ENCODE data around the gene NFKBIL1. TPM values are rescaled to one million over a fixed set of nuclear protein-coding genes. Genes with fewer than 3 reads are reported as not detected.
A peak's percentile ranks its signal among the peaks of the same experiment; 100 is the strongest.

NFKBIL1 gene
- total and polyA plus RNA-seq, 5 experiments from 2014 or later, result 8.4 to 15.2 (median 10.0) TPM

DNA sequence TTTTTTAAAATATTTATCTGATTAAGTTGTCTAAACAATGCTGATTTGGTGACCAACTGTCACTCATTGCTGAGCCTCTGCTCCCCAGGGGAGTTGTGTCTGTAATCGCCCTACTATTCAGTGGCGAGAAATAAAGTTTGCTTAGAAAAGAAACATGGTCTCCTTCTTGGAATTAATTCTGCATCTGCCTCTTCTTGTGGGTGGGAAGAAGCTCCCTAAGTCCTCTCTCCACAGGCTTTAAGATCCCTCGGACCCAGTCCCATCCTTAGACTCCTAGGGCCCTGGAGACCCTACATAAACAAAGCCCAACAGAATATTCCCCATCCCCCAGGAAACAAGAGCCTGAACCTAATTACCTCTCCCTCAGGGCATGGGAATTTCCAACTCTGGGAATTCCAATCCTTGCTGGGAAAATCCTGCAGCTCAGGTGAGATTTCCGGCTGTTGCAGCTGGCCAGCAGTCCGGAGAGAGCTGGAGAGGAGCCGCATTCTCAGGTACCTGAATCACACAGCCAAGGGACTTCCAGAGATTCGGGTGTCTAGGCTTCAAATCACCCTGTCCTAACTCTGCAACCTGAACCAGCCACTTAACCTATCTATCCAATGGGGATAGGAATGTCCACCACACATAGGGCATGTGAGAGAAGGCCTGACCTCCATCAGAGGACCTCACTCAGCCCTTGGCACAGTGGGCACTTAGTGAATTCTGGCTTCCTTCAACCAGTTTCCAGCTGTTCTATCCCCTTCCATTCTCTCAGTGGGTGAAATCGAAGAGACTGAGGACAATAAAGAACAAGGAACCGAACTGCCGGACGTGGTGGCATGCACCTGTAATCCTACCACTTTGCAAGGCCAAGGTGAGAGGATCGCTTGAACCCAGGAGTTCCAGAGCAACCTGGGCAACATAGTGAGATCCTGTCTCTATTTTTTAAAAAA, 31.0 kb downstream of the NFKBIL1 start:
- peaks cover 7 to 12% (median 11%) of the 10 kb centered on the region in 3 donors for H3K36me3 Mint-ChIP-seq

DNA sequence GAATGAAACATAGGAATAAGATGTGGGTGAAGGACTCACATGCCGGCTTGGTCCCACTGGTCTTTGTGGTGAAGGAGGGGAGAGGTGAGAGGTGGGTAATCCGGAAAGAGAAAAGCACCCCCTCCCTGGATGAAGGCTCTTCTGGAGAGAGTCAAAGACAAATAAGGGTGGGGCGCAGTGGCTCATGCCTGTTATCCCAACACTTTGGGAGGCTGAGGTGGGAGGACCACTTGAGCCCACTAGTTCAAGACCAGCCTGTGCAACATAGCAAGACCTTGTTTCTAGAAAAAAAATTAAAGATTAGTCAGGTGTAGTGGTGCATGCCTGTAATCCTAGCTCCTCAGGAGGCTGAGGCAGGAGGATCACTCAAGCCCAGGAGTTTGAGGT, 31.7 kb downstream of the NFKBIL1 start:
- ATAC-seq, result no peak
- Mint-ChIP-seq H3K27me3 (no peaks in the 10 kb centered on the region), H3K27ac (peak overlapping the region; percentile 85 to 100 (median 95)), H3K4me3 (peak overlapping the region in 9 of 10 donors; percentile 56 to 99 (median 98)), H3K9me3 (no peaks in the 10 kb centered on the region), H3K36me3 (peaks cover 7 to 12% (median 11%) of the 10 kb centered on the region in 3 donors), H3K4me1 (peaks cover 34 to 87% (median 76%) of the 10 kb centered on the region in 4 donors)
- POLR2A ChIA-PET, result interaction anchor here (1.2 to 38.0 kb wide), 5 partner anchors 6 to 42 kb away, joined by 3 to 1584 read pairs (median 68); partner anchors contain the start of genes ATP6V1G2, LST1, LTA and LTB
- DNase-seq, result peak in 1 of 10 donors; percentile 24

More for the DNA sequence above, 31.0 kb downstream of the NFKBIL1 start:
- H3K27ac Mint-ChIP-seq, result peak overlapping the region in 9 of 10 donors; percentile 85 to 100 (median 91)
- H3K4me3 Mint-ChIP-seq, result peak overlapping the region in 9 of 10 donors; percentile 6 to 99 (median 76)
- ATAC-seq (no peak), DNase-seq (peak in 1 of 10 donors; percentile 22)
- H3K4me1 Mint-ChIP-seq, result peaks cover 40 to 87% (median 80%) of the 10 kb centered on the region in 4 donors
- no peaks in the 10 kb centered on the region for H3K9me3 Mint-ChIP-seq
- POLR2A ChIA-PET, result interaction anchor here (0.6 to 38.0 kb wide), 6 partner anchors 7 to 394 kb away, joined by 3 to 1584 read pairs (median 36); partner anchors contain the start of genes ATP6V1G2, DXO, LST1 and LTA
- no peaks in the 10 kb centered on the region for H3K27me3 Mint-ChIP-seq

DNA sequence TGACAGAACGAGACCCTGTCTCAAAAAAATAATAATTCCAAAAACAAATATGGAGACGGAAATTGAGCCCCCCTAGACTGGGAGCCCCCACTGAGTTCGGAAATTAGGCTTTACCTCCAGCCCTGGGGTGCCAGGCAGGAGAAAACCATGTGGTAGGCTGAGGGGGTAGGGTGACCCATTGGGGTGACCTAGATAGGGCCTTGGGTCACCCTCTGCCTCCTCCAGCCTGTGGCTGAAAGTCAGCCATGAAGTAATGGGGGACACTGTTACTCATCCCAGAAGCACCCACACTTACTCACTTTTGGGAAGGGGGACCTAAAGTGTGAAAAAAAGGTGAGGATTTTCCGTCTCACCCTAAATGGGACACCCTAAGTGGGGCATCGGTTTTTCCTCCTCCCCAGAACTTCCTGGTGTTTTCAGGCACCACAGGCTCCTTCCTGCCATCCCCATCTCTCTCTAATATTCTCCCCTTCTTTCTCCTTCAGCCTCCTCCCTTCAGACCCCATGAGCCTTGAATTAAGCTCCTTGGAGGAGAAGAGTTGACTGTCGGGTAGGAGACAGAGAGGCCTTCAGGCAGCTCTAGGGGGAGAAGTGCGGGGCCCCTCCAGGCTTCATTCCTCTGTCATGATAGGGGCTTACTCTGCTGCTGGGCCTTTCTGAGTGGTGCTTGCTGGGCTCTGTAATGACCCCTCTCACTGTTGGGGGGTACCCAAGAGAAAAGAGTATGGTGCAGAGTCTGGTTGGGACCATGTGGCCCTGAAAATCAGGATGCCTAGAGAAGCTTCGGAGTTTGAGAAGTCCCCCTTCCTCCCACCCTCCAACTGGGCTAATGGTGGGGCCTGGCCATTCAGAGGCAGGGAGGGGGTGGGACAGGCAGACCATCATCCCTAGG, 32.4 kb downstream of the NFKBIL1 start:
- Mint-ChIP-seq H3K4me1 (peaks cover 31 to 87% (median 74%) of the 10 kb centered on the region in 4 donors), H3K27ac (peak overlapping the region; percentile 92 to 100 (median 98)), H3K36me3 (peaks cover 7 to 12% (median 11%) of the 10 kb centered on the region in 3 donors), H3K4me3 (peak overlapping the region; percentile 97 to 100 (median 99)), H3K27me3 (no peaks in the 10 kb centered on the region), H3K9me3 (no peaks in the 10 kb centered on the region)
- POLR2A ChIA-PET, result interaction anchor here (0.6 to 38.0 kb wide), 13 partner anchors 6 to 250 kb away, joined by 3 to 1584 read pairs (median 26); partner anchors contain the start of genes ATP6V1G2, BAG6, C6orf47 and DDX39B
- DNase-seq, result peak in 1 of 10 donors; percentile 55
- no peak for ATAC-seq

DNA sequence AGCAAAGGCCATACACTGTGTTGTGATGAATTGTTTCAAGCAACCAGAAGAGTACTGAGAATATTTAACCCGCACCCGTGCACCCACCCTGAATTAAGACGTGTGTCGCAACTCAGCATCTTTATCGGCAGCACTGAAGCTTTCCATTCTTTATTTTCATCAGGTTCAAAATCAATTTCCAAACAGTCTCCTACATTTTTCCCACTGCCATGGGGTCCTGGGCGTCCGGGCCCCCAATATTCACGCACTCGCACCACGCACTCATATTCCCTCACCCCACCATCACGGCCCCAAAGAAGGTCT, 33.0 kb downstream of the NFKBIL1 start:
- no peaks in the 10 kb centered on the region for H3K27me3 Mint-ChIP-seq

DNA sequence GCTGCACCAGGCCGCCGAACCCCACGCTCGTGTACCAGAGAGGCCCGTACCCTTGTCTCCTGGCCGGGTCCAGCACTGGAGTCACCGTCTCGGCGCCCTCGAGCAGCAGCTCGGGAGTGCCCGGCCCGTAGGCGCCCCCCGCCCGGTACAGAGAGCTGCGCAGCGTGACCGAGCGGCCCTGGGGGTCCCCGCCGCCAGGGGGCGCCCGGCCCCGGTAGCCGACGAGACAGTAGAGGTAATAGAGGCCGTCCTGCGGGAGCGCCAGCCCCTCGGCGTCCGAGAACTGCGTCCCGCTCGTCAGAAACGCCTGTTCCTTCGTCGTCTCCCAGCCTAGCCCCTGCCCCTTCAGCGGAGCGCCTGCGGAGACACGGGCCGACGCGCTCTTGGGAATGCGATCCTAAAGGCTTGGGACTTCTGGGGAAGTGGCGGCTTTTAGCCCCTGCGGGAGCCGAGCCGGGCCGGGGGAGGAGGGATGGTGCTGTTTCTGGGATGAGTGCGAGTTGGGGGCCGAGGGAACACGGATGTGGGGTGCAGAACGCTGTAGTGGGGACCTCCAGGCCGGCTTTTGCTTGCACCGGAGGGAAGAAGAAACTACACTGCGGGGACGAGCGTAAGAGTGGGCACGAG, 33.5 kb downstream of the NFKBIL1 start:
- Mint-ChIP-seq H3K36me3 (peaks cover 7 to 12% (median 11%) of the 10 kb centered on the region in 3 donors), H3K4me3 (peak overlapping the region; percentile 97 to 100 (median 99)), H3K27ac (peak overlapping the region; percentile 92 to 100 (median 98)), H3K27me3 (no peaks in the 10 kb centered on the region), H3K4me1 (peaks cover 32 to 87% (median 73%) of the 10 kb centered on the region in 4 donors), H3K9me3 (no peaks in the 10 kb centered on the region)
- peak; percentile 79 for ATAC-seq
- DNase-seq, result peak; percentile 77 to 95 (median 90)
- POLR2A ChIA-PET, result interaction anchor here (0.5 to 38.0 kb wide), 18 partner anchors 5 to 306 kb away, joined by 3 to 1584 read pairs (median 6); partner anchors contain the start of genes ATP6V1G2, BAG6, CSNK2B and DDX39B

More for the DNA sequence above, 33.0 kb downstream of the NFKBIL1 start:
- no peaks in the 10 kb centered on the region for H3K9me3 Mint-ChIP-seq
- DNase-seq (no peak), ATAC-seq (no peak)
- H3K27ac Mint-ChIP-seq, result peak overlapping the region; percentile 92 to 100 (median 98)
- peaks cover 7 to 12% (median 11%) of the 10 kb centered on the region in 3 donors for H3K36me3 Mint-ChIP-seq
- peaks cover 32 to 87% (median 73%) of the 10 kb centered on the region in 4 donors for H3K4me1 Mint-ChIP-seq
- H3K4me3 Mint-ChIP-seq, result peak overlapping the region; percentile 97 to 100 (median 99)
- POLR2A ChIA-PET, result interaction anchor here (0.6 to 38.0 kb wide), 15 partner anchors 5 to 307 kb away, joined by 3 to 1584 read pairs (median 20); partner anchors contain the start of genes ATP6V1G2, BAG6, CSNK2B and DDX39B

DNA sequence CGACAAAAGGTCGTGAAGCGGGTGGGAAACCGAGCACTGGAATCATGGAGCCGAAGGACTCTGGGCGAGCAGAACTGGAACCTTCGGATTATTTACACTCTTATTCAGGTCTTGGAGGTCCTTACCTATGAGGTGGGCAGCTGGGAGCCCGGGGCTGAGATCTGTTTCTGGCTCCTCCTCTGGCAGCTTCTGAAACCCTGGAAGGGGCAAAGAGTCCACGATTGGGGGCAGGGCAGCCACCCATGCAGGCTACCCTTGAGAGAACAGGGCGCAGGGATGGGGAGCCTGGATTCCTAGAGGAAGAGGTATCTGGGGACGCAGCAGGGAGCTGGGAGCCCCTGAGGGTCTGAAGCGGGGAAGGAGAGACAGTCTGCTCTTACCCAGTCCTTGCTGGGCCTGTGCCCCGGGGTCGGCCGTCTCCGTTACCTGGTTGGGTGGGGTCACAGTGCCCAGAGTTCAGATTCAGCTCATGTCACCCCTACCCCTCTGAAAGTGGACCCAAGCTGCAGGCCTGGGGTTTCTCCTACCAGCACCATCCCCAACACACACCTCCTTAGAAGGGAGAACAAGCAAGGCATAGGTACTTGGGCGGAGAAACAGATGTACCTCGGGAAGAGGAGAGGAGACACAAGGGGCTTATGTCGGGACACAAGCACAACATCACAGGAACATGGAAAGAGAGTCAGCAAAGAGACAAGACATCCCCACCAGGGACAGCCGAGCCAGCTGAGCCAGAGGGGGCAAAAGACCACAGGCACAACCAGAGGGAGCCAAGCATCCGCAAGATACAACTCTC, 34.2 kb downstream of the NFKBIL1 start:
- peak overlapping the region; percentile 92 to 100 (median 98) for H3K27ac Mint-ChIP-seq
- peaks cover 31 to 87% (median 73%) of the 10 kb centered on the region in 4 donors for H3K4me1 Mint-ChIP-seq
- peaks cover 7 to 12% (median 11%) of the 10 kb centered on the region in 3 donors for H3K36me3 Mint-ChIP-seq
- H3K27me3 Mint-ChIP-seq, result no peaks in the 10 kb centered on the region
- H3K9me3 Mint-ChIP-seq, result no peaks in the 10 kb centered on the region
- H3K4me3 Mint-ChIP-seq, result peak overlapping the region; percentile 97 to 100 (median 99)
- ATAC-seq, result no peak
- DNase-seq, result peak in 2 of 10 donors; percentile 10 to 27
- POLR2A ChIA-PET, result interaction anchor here (0.9 to 38.0 kb wide), 19 partner anchors 4 to 1390 kb away, joined by 3 to 1584 read pairs (median 8); partner anchors contain the start of genes ATP6V1G2, BAG6, DDX39B and GPANK1

DNA sequence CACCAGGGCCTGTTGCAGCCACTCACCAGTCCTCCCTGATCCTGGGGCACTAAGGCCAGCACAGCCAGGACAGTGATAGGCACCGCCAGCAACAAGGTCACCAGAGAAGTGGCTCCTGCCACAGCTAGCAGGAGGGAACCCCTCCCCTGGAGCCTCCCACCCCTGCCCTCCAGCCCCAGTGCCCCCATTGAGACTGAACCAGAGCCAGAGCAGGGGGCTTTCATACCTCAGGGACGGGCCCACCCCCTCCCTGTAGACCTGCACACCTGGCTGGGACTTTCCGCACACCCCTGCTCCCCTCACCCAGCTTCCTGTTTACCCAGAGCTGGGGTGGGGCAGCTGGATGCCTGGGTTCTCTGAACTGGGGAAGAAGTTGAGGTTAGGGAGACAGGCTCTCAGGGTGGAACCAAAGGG, 34.8 kb downstream of the NFKBIL1 start, which contains the start of gene LTB:
Gene LTB (minus strand): TSS at position 195 of the 414 bp plus-strand sequence. CDS start 7 bp downstream, at position 188.
- ATAC-seq (peak; percentile 53 to 72), DNase-seq (peak; percentile 44 to 84 (median 75))
- H3K4me3 Mint-ChIP-seq, result peak within 1 kb of the TSS; percentile 97 to 100 (median 99)
- H3K4me1 Mint-ChIP-seq, result peaks cover 37 to 87% (median 73%) of the 10 kb centered on the region in 4 donors
- peaks cover 7 to 12% (median 11%) of the 10 kb centered on the region in 3 donors for H3K36me3 Mint-ChIP-seq
- no peaks in the 10 kb centered on the region for H3K27me3 Mint-ChIP-seq
- peak within 1 kb of the TSS; percentile 92 to 100 (median 98) for H3K27ac Mint-ChIP-seq
- no peaks in the 10 kb centered on the region for H3K9me3 Mint-ChIP-seq
- POLR2A ChIA-PET, result interaction anchor here (0.7 to 38.0 kb wide), 18 partner anchors 3 to 1390 kb away, joined by 3 to 1584 read pairs (median 8); partner anchors contain the start of genes ATP6V1G2, BAG6, DDX39B and GPANK1

DNA sequence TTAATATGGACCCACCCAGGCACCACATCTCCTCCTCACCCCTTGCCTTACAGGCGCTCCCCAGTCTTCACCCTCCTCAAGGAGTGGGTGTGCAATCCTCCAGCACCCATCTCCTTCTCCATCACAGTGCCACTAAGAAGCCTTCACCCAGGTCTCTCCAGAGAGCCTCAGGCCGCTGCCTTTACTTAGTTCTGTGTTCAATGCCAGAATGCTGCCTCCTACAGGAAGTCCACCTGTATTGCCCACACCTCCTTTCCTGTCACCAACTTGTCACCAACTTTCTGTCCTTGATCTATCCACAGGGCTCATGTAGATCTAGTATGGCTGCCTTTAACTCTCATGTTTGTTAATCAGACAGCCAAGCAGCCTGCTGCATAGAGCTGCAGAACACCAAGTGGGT, 38.1 kb downstream of the NFKBIL1 start:
- H3K27me3 Mint-ChIP-seq, result no peaks in the 10 kb centered on the region
- peak overlapping the region; percentile 51 to 89 (median 83) for H3K4me3 Mint-ChIP-seq
- H3K27ac Mint-ChIP-seq, result peak overlapping the region; percentile 92 to 100 (median 98)
- DNase-seq (peak in 4 of 10 donors; percentile 30 to 67 (median 50)), ATAC-seq (peak; percentile 6 to 28)
- peaks cover 39 to 81% (median 74%) of the 10 kb centered on the region in 4 donors for H3K4me1 Mint-ChIP-seq
- H3K9me3 Mint-ChIP-seq, result no peaks in the 10 kb centered on the region
- POLR2A ChIA-PET, result interaction anchor here (0.5 to 38.0 kb wide), 9 partner anchors 0 to 1387 kb away, joined by 3 to 1584 read pairs (median 9); partner anchors contain the start of genes BAG6, DDX39B, LST1 and LTA
- H3K36me3 Mint-ChIP-seq, result peaks cover 7 to 15% (median 9%) of the 10 kb centered on the region in 3 donors

DNA sequence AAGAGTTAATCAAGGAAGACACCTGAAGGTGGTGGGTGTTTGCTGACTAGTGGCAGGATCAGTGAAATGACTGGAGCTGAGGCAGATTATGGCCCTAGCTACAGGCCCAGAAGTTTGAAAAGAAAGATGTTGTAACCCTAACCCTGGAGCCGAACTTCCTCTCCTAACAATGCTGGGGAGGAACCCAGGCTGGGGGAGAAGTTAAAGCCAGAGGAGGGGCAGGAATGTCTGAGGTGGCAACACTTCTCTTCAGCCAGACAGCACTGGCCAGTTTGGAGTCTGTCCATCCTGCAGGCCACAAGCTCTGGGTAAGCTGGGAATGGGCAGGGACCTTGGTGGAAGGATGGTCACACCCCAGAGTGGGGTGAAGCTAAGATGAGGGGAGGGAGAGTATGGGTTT, 38.6 kb downstream of the NFKBIL1 start, which contains the start of gene LST1:
Gene LST1 (plus strand): TSS at position 270 of the 400 bp plus-strand sequence. CDS start 1,023 bp downstream, outside the sequence.
- Mint-ChIP-seq H3K4me3 (peak within 1 kb of the TSS; percentile 51 to 89 (median 83)), H3K9me3 (no peaks in the 10 kb centered on the region), H3K4me1 (peaks cover 37 to 84% (median 76%) of the 10 kb centered on the region in 4 donors), H3K36me3 (peaks cover 4 to 13% (median 5%) of the 10 kb centered on the region in 3 donors), H3K27me3 (no peaks in the 10 kb centered on the region), H3K27ac (peak within 1 kb of the TSS; percentile 92 to 100 (median 98))
- POLR2A ChIA-PET, result interaction anchor here (0.5 to 38.0 kb wide), 10 partner anchors 1 to 1386 kb away, joined by 3 to 1584 read pairs (median 6); partner anchors contain the start of genes BAG6, DDX39B, LST1 and LTA
- no peak for ATAC-seq
- DNase-seq, result peak in 1 of 10 donors; percentile 16

All from naive thymus-derived CD8-positive, alpha-beta T cell (primary cell).